ENCODE data around the gene EXOC4.

GRCh38 chr7:133367561-133367960 is 114.7 kb downstream of the EXOC4 start:
- TF ChIP-seq CTCF (IDR thresholded peaks at IDR 0.05) (no peak), POLR2A (IDR thresholded peaks at IDR 0.05) (no peak)
